ENCODE data around the gene SHISAL2A.

The SHISAL2A gene

DNA sequence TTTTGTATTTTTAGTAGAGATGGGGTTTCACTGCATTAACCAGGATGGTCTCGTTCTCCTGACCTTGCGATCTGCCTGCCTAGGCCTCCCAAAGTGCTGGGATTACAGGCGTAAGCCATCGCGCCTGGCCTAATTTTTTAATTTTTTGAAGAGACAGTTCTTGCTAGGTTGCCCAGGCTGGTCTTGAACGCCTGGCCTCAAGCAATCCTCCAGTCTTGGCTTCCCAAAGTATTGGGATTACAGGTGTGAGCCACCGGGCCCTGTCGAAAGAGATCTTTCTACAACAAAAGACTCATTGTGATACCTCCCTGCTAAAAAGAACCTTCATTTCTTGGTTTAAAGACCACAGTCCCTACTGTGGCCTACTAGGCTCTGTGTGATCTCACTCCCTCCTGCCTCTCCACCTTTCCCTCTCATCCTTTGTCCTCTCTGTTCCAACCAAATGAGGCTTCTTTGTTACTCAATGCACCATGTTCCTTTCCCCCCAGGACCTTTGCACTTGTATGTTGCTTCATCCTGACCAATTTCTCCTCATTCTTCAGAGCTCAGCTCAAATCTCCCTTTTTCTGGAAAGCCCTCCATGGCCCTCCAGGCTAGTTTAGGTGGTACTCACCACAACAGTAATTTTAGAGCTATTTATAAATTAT, 32.3 kb upstream of the SHISAL2A start:
- Histone ChIP-seq H3K4me1 (ENCODE audit: control insufficient read depth, insufficient read depth, low read length) (peaks cover 23% of the 10 kb centered on the region), H3K9me3 (ENCODE audit: control insufficient read depth, low read length) (no peaks in the 10 kb centered on the region), H3K9ac (ENCODE audit: low read length) (no peak overlapping the region), H3K36me3 (ENCODE audit: control insufficient read depth, insufficient read depth, low read length, severe bottlenecking) (no peaks in the 10 kb centered on the region), H3K4me3 (ENCODE audit: low read length) (no peak overlapping the region), H3K27me3 (replicated peaks; ENCODE audit: control insufficient read depth, insufficient read depth, low read length) (no peaks in the 10 kb centered on the region)
- DNase-seq (ENCODE audit: low read depth) = no peak

GRCh38 chr1:52601519-52601918, 31.4 kb upstream of the SHISAL2A start:
- H3K9ac ChIP-seq (ENCODE audit: low read length) = peak overlapping the region; percentile 82

GRCh38 chr1:52601991-52602855, 30.7 kb upstream of the SHISAL2A start, which contains the start of gene GPX7:
Gene GPX7, plus strand, starts transcription at chr1:52602371. Its CDS starts 39 bp downstream, at chr1:52602410.
- peak; percentile 49 for DNase-seq (ENCODE audit: low read depth)
- Histone ChIP-seq H3K4me3 (ENCODE audit: low read length) (peak within 1 kb of the TSS; percentile 78), H3K9ac (ENCODE audit: low read length) (peak within 1 kb of the TSS; percentile 82), H3K9me3 (ENCODE audit: control insufficient read depth, low read length) (no peaks in the 10 kb centered on the region), H3K27me3 (replicated peaks; ENCODE audit: control insufficient read depth, insufficient read depth, low read length) (no peaks in the 10 kb centered on the region), H3K36me3 (ENCODE audit: control insufficient read depth, insufficient read depth, low read length, severe bottlenecking) (peaks cover 11% of the 10 kb centered on the region), H3K4me1 (ENCODE audit: control insufficient read depth, insufficient read depth, low read length) (peaks cover 23% of the 10 kb centered on the region)

More at GRCh38 chr1:52601519-52601918, 31.4 kb upstream of the SHISAL2A start:
- Histone ChIP-seq H3K4me1 (ENCODE audit: control insufficient read depth, insufficient read depth, low read length) (peaks cover 23% of the 10 kb centered on the region), H3K27me3 (replicated peaks; ENCODE audit: control insufficient read depth, insufficient read depth, low read length) (no peaks in the 10 kb centered on the region), H3K4me3 (ENCODE audit: low read length) (peak overlapping the region; percentile 78), H3K9me3 (ENCODE audit: control insufficient read depth, low read length) (no peaks in the 10 kb centered on the region), H3K36me3 (ENCODE audit: control insufficient read depth, insufficient read depth, low read length, severe bottlenecking) (peaks cover 4% of the 10 kb centered on the region)
- no peak for DNase-seq (ENCODE audit: low read depth)

- Histone ChIP-seq H3K9ac (ENCODE audit: low read length) (peak overlapping the region; percentile 82), H3K4me3 (ENCODE audit: low read length) (peak overlapping the region; percentile 78)
Measured at GRCh38 chr1:52602856-52603600, 29.9 kb upstream of the SHISAL2A start.

DNA sequence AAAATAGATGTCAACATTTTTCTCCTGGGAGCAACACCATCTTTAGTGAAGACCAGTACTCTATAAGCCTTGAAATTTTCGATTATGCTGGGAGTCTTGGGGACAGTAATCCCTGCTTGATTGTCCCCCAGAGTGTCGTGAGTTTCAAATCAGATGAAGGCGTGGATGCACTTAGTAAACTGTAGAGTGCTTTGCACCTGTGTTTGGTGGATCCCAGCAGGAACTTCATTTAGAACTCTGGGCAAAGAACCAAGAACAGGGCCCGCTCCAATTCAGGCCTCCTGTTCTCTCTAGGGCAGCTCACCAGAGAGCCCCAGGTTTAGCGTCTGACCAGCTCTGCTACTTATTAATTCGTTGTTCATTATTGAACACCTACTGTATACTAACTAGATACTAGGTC, 29.3 kb upstream of the SHISAL2A start:
- Histone ChIP-seq H3K9ac (ENCODE audit: low read length) (no peak overlapping the region), H3K4me1 (ENCODE audit: control insufficient read depth, insufficient read depth, low read length) (peaks cover 23% of the 10 kb centered on the region), H3K36me3 (ENCODE audit: control insufficient read depth, insufficient read depth, low read length, severe bottlenecking) (peaks cover 20% of the 10 kb centered on the region), H3K9me3 (ENCODE audit: control insufficient read depth, low read length) (no peaks in the 10 kb centered on the region), H3K4me3 (ENCODE audit: low read length) (peak overlapping the region; percentile 78), H3K27me3 (replicated peaks; ENCODE audit: control insufficient read depth, insufficient read depth, low read length) (no peaks in the 10 kb centered on the region)
- no peak for DNase-seq (ENCODE audit: low read depth)

More at GRCh38 chr1:52602856-52603600, 29.9 kb upstream of the SHISAL2A start:
- no peak for DNase-seq (ENCODE audit: low read depth)
- Histone ChIP-seq H3K36me3 (ENCODE audit: control insufficient read depth, insufficient read depth, low read length, severe bottlenecking) (peaks cover 14% of the 10 kb centered on the region), H3K9me3 (ENCODE audit: control insufficient read depth, low read length) (no peaks in the 10 kb centered on the region), H3K4me1 (ENCODE audit: control insufficient read depth, insufficient read depth, low read length) (peaks cover 23% of the 10 kb centered on the region), H3K27me3 (replicated peaks; ENCODE audit: control insufficient read depth, insufficient read depth, low read length) (no peaks in the 10 kb centered on the region)

DNA sequence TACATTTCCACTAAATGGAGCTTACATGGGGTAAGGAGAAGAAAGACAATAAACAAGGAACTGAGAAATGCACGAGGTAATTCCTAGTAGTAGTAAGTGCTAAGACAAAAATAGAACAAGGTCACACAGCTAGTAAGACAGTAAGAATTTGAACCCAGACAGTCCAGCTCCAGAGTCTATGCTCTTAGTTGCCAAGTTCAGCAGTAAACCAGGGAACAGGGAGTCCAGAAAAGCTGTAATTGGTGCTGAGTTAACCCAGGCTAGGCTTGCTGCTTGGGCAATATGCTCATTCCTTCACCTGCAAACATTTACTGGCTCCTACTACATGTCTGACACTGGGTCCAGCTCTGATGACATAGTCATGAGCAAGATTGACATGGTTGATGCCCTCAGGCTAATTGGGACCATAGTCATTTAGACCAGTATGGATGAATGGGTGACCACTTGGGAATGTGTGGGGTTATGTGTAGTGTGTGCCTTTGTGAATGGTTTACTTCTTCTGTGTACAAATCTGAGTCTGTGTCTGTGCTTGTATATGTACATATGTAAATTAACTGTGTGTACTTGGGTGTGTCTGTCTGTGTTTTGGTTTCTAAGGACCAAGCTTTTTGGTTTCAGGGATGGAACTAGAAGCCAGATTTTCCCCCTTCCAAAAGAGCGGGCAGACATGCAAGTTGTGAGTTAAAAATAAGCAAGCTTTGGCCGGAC, 28.8 kb upstream of the SHISAL2A start:
- H3K36me3 ChIP-seq (ENCODE audit: control insufficient read depth, insufficient read depth, low read length, severe bottlenecking) = peaks cover 22% of the 10 kb centered on the region
- peaks cover 23% of the 10 kb centered on the region for H3K4me1 ChIP-seq (ENCODE audit: control insufficient read depth, insufficient read depth, low read length)
- no peaks in the 10 kb centered on the region for H3K27me3 ChIP-seq (replicated peaks; ENCODE audit: control insufficient read depth, insufficient read depth, low read length)
- H3K9ac ChIP-seq (ENCODE audit: low read length) = no peak overlapping the region
- H3K9me3 ChIP-seq (ENCODE audit: control insufficient read depth, low read length) = no peaks in the 10 kb centered on the region
- no peak for DNase-seq (ENCODE audit: low read depth)
- H3K4me3 ChIP-seq (ENCODE audit: low read length) = no peak overlapping the region

GRCh38 chr1:52613636-52614373, 19.2 kb upstream of the SHISAL2A start:
- Histone ChIP-seq H3K36me3 (ENCODE audit: control insufficient read depth, insufficient read depth, low read length, severe bottlenecking) (no peaks in the 10 kb centered on the region), H3K4me1 (ENCODE audit: control insufficient read depth, insufficient read depth, low read length) (no peaks in the 10 kb centered on the region), H3K27me3 (replicated peaks; ENCODE audit: control insufficient read depth, insufficient read depth, low read length) (no peaks in the 10 kb centered on the region), H3K9me3 (ENCODE audit: control insufficient read depth, low read length) (no peaks in the 10 kb centered on the region), H3K9ac (ENCODE audit: low read length) (no peak overlapping the region), H3K4me3 (ENCODE audit: low read length) (no peak overlapping the region)
- DNase-seq (ENCODE audit: low read depth) = peak; percentile 22

GRCh38 chr1:52614671-52615070, 18.3 kb upstream of the SHISAL2A start:
- no peak for DNase-seq (ENCODE audit: low read depth)
- H3K4me1 ChIP-seq (ENCODE audit: control insufficient read depth, insufficient read depth, low read length) = no peaks in the 10 kb centered on the region
- no peak overlapping the region for H3K4me3 ChIP-seq (ENCODE audit: low read length)
- H3K9ac ChIP-seq (ENCODE audit: low read length) = no peak overlapping the region
- H3K27me3 ChIP-seq (replicated peaks; ENCODE audit: control insufficient read depth, insufficient read depth, low read length) = no peaks in the 10 kb centered on the region
- H3K9me3 ChIP-seq (ENCODE audit: control insufficient read depth, low read length) = no peaks in the 10 kb centered on the region
- H3K36me3 ChIP-seq (ENCODE audit: control insufficient read depth, insufficient read depth, low read length, severe bottlenecking) = no peaks in the 10 kb centered on the region

DNA sequence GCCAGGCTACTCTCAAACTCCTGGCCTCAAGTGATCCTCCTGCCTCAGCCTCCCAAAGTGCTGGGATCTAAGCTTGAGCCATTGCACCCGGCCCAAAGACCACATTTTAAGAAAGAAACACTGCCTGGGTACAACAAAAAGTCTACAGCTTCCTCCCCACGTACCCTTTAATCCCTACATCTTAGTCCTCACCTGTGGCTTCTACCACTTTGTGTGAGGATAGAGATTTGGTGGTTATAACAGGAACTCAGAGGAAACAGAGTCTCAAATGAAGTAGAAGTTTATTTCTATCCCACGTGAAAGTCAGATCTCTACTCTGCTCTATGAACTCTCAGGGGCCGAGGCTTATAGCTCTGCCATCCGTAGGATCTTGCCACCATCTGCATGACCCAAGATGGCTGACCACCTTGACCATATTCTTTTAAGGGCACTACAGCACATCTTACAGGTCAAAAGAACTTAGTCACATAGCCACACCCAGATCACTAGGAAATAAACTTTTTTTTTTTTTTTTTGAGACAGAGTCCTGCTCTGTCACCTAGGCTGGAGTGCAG, 17.4 kb upstream of the SHISAL2A start:
- Histone ChIP-seq H3K9ac (ENCODE audit: low read length) (no peak overlapping the region), H3K9me3 (ENCODE audit: control insufficient read depth, low read length) (peaks cover under 1% of the 10 kb centered on the region), H3K4me1 (ENCODE audit: control insufficient read depth, insufficient read depth, low read length) (no peaks in the 10 kb centered on the region), H3K27me3 (replicated peaks; ENCODE audit: control insufficient read depth, insufficient read depth, low read length) (no peaks in the 10 kb centered on the region), H3K4me3 (ENCODE audit: low read length) (no peak overlapping the region), H3K36me3 (ENCODE audit: control insufficient read depth, insufficient read depth, low read length, severe bottlenecking) (no peaks in the 10 kb centered on the region)
- no peak for DNase-seq (ENCODE audit: low read depth)

DNA sequence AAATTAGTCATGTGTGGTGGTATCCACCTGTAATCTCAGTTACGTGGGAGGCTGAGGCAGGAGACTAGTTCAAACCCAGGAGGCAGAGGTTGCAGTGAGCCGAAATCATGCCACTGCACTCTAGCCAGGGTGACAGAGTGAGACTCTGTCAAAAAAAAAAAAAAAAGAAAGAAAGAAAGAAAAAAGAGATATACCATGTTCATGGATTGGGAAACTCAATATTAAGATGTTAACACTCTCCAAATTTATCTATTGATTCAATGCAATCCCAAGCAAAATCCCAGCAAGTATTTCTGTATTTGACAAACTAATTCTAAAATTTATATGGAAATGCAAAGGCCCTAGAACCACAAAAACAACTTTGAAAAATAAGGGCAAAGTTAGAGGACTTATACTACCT, 11.0 kb upstream of the SHISAL2A start:
- H3K9me3 ChIP-seq (ENCODE audit: control insufficient read depth, low read length) = peaks cover 19% of the 10 kb centered on the region
- H3K27me3 ChIP-seq (replicated peaks; ENCODE audit: control insufficient read depth, insufficient read depth, low read length) = no peaks in the 10 kb centered on the region
- no peak overlapping the region for H3K4me3 ChIP-seq (ENCODE audit: low read length)
- H3K36me3 ChIP-seq (ENCODE audit: control insufficient read depth, insufficient read depth, low read length, severe bottlenecking) = no peaks in the 10 kb centered on the region
- DNase-seq (ENCODE audit: low read depth) = no peak
- H3K9ac ChIP-seq (ENCODE audit: low read length) = no peak overlapping the region
- no peaks in the 10 kb centered on the region for H3K4me1 ChIP-seq (ENCODE audit: control insufficient read depth, insufficient read depth, low read length)

Measured in adipocyte (in vitro differentiated cells).